MM.1S (cell line): ENCODE measurements around the gene THG1L.
"Not testable (repeated sequence)": the region's sequence is repeated elsewhere in the genome, so short reads cannot be mapped to it uniquely, and the experiment has no call there.

Source experiments
- DNase-seq: peaks from one replicate; pipeline ENCODE4 v3.0.0-alpha.2; 2015
- H2AFZ ChIP-seq: fragments of 300-600 bp; sonication (generic); 2 replicates; pipeline ENCODE4 v1.6.0; 2016; ENCODE audit warnings: antibody characterized with exemption, low read length
- H3F3A ChIP-seq: fragments of 300-600 bp; sonication (generic); 2 replicates; pipeline ENCODE4 v1.6.1; 2016; ENCODE audit warnings: mild to moderate bottlenecking, antibody characterized with exemption, low read length, moderate library complexity, mixed read lengths; ENCODE audit not compliant: insufficient read depth
- H3K27ac ChIP-seq: fragments of 300-600 bp; sonication (generic); 2 replicates; pipeline ENCODE4 v1.5.1; 2016; ENCODE audit warnings: mild to moderate bottlenecking, low read length
- H3K27me3 ChIP-seq: fragments of 300-600 bp; sonication (generic); replicated peaks from 2 replicates; pipeline ENCODE4 v1.6.0; 2016; ENCODE audit warnings: low read length; ENCODE audit not compliant: insufficient read depth
- H3K36me3 ChIP-seq: fragments of 300-600 bp; sonication (generic); replicated peaks from 2 replicates; pipeline ENCODE4 v1.6.1; 2016; ENCODE audit warnings: mild to moderate bottlenecking, low read length, mixed read lengths; ENCODE audit not compliant: insufficient read depth
- H3K4me1 ChIP-seq: fragments of 300-600 bp; sonication (generic); 2 replicates; pipeline ENCODE4 v1.6.1; 2016; ENCODE audit warnings: low read length, mixed read lengths
- H3K4me2 ChIP-seq: fragments of 300-600 bp; sonication (generic); 2 replicates; pipeline ENCODE4 v1.6.0; 2016; ENCODE audit warnings: low read depth, low read length
- H3K4me3 ChIP-seq: fragments of 300-600 bp; sonication (generic); 2 replicates; pipeline ENCODE4 v1.5.1; 2016; ENCODE audit warnings: low read length, mixed read lengths
- H3K79me2 ChIP-seq: fragments of 300-600 bp; sonication (generic); 2 replicates; pipeline ENCODE4 v1.6.1; 2016; ENCODE audit warnings: mixed run types, low read length, mixed read lengths
- H3K9ac ChIP-seq: fragments of 300-600 bp; sonication (generic); 2 replicates; pipeline ENCODE4 v1.6.1; 2016; ENCODE audit warnings: low read length, mixed read lengths
- H3K9me2 ChIP-seq: fragments of 300-600 bp; sonication (generic); replicated peaks from 2 replicates; pipeline ENCODE4 v1.6.1; 2016; ENCODE audit warnings: mild to moderate bottlenecking, low read length, mixed read lengths; ENCODE audit not compliant: insufficient read depth
- H3K9me3 ChIP-seq: fragments of 300-600 bp; sonication (generic); replicated peaks from 2 replicates; pipeline ENCODE4 v1.6.1; 2016; ENCODE audit warnings: mild to moderate bottlenecking, low read length, mixed read lengths; ENCODE audit not compliant: insufficient read depth
- H4K20me1 ChIP-seq: fragments of 300-600 bp; sonication (generic); 2 replicates; pipeline ENCODE4 v1.6.1; 2016; ENCODE audit warnings: mild to moderate bottlenecking, low read length, moderate library complexity, mixed read lengths; ENCODE audit not compliant: insufficient read depth
- EZH2 ChIP-seq: fragments of 300-600 bp; sonication (generic); optimal IDR thresholded peaks from 2 replicates; pipeline ENCODE3; 2017; ENCODE audit warnings: low read depth, mild to moderate bottlenecking, antibody characterized with exemption, low read length, mixed read lengths
- EZH2phosphoT487 ChIP-seq: fragments of 300-600 bp; sonication (generic); IDR thresholded peaks from 2 replicates; pipeline ENCODE4 v1.6.1; 2018; ENCODE audit warnings: antibody characterized with exemption, low read length
- TF ChIP-seq, protein P1 (sequence below): fragments of 300-600 bp; sonication (generic); IDR thresholded peaks from 2 replicates; pipeline ENCODE4 v1.5.1; 2016; ENCODE audit warnings: antibody characterized with exemption, low read length, mixed read lengths

THG1L gene

GRCh38 chr5:157714596-157714864 is 16.7 kb upstream of the THG1L start:
- H3K4me3 ChIP-seq, result no peak overlapping the region
- H3K4me1 ChIP-seq, result no peaks in the 10 kb centered on the region
- H3K36me3 ChIP-seq, result no peaks in the 10 kb centered on the region
- TF ChIP-seq EZH2 (no peak), EZH2phosphoT487 (no peak)
- TF ChIP-seq, protein P1, sequence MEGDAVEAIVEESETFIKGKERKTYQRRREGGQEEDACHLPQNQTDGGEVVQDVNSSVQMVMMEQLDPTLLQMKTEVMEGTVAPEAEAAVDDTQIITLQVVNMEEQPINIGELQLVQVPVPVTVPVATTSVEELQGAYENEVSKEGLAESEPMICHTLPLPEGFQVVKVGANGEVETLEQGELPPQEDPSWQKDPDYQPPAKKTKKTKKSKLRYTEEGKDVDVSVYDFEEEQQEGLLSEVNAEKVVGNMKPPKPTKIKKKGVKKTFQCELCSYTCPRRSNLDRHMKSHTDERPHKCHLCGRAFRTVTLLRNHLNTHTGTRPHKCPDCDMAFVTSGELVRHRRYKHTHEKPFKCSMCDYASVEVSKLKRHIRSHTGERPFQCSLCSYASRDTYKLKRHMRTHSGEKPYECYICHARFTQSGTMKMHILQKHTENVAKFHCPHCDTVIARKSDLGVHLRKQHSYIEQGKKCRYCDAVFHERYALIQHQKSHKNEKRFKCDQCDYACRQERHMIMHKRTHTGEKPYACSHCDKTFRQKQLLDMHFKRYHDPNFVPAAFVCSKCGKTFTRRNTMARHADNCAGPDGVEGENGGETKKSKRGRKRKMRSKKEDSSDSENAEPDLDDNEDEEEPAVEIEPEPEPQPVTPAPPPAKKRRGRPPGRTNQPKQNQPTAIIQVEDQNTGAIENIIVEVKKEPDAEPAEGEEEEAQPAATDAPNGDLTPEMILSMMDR, result no peak
- no peak overlapping the region for H3K4me2 ChIP-seq
- no peak for DNase-seq
- no peaks in the 10 kb centered on the region for H3K79me2 ChIP-seq
- H3K9me3 ChIP-seq, result no peaks in the 10 kb centered on the region
- H3K27ac ChIP-seq, result no peak overlapping the region
- no peak overlapping the region for H3K9ac ChIP-seq
- no peaks in the 10 kb centered on the region for H3K9me2 ChIP-seq
- H3F3A ChIP-seq, result no peaks in the 10 kb centered on the region
- H4K20me1 ChIP-seq, result no peaks in the 10 kb centered on the region
- no peak overlapping the region for H2AFZ ChIP-seq
- H3K27me3 ChIP-seq, result no peaks in the 10 kb centered on the region

DNA sequence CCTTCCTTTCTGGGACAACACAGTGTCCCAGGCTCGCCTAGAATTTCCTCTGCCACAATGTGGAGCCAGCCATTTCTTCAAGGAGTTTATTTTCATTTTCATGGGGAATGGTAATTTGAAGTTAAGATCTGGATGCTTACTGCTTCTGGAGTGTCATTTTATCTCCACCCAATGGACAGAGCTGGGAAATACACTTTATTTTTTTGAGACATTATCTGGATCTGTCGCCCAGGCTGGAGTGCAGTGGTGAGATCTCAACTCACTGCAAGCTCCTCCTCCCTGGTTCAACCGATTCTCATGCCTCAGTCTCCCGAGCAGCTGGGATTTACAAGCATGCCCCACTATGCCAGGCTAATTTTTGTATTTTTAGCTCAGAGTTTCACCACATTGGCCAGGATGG is 12.7 kb upstream of the THG1L start:
- TF ChIP-seq EZH2, result no peak
- TF ChIP-seq, protein P1, result peak; percentile 59
- Histone ChIP-seq H4K20me1 (no peaks in the 10 kb centered on the region), H3K9me2 (no peaks in the 10 kb centered on the region), H3K27me3 (no peaks in the 10 kb centered on the region), H3K79me2 (no peaks in the 10 kb centered on the region), H3K36me3 (no peaks in the 10 kb centered on the region), H3K4me3 (no peak overlapping the region), H2AFZ (no peak overlapping the region), H3K27ac (no peak overlapping the region), H3K4me1 (no peaks in the 10 kb centered on the region), H3K4me2 (no peak overlapping the region), H3K9me3 (no peaks in the 10 kb centered on the region), H3F3A (no peaks in the 10 kb centered on the region), H3K9ac (no peak overlapping the region)
- peak; percentile 39 for DNase-seq

DNA sequence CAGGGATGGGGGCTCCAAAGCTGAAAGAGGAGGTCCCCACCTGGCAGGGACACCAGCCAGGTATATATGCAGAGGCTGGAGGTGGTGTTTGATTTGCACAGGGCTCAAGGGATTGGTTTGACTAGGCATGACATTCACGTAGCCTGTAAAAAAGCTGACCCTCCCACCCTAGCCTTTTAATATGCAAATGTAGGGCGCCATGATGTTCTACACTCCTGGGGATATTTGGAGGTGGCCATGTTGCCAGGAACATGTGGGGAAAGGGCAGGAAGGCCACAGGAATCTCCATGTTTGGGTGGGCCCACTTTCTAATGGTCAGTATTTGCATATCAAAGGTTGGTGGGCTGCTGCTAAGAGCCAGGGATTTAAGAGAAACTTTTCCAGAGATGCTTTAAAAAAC is 12.0 kb upstream of the THG1L start:
- Histone ChIP-seq H3K4me3 (no peak overlapping the region), H3K36me3 (no peaks in the 10 kb centered on the region), H3K27me3 (no peaks in the 10 kb centered on the region), H3K9me2 (no peaks in the 10 kb centered on the region), H3F3A (no peaks in the 10 kb centered on the region), H3K4me1 (no peaks in the 10 kb centered on the region), H2AFZ (no peak overlapping the region), H3K9me3 (no peaks in the 10 kb centered on the region), H4K20me1 (no peaks in the 10 kb centered on the region), H3K27ac (no peak overlapping the region), H3K4me2 (no peak overlapping the region), H3K79me2 (no peaks in the 10 kb centered on the region), H3K9ac (no peak overlapping the region)
- no peak for DNase-seq
- TF ChIP-seq EZH2 (no peak), EZH2phosphoT487 (no peak)
- TF ChIP-seq, protein P1, result no peak

DNA sequence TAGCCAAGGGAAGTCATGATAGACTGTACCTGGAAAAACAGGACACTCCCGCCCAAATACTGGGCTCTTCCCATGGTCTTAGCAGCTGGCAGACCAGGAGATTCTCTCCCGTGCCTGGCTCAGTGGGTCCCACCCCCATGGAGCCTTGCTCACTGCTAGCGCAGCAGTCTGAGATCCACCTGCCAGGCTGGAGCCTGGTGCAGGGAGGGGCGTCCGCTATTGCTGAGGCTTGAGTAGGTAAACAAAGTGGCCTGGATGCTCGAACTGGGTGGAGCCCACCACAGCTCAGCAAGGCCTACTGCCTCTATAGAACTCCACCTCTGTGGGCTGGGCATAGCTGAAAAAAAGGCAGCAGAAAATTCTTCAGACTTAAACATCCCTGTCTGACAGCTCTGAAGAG is 10.1 kb upstream of the THG1L start:
- no peaks in the 10 kb centered on the region for H3K4me1 ChIP-seq
- no peak for TF ChIP-seq EZH2
- TF ChIP-seq, protein P1, result no peak
- TF ChIP-seq EZH2phosphoT487, result no peak
- no peaks in the 10 kb centered on the region for H3K36me3 ChIP-seq
- no peak for DNase-seq
- H3K9me3 ChIP-seq, result no peaks in the 10 kb centered on the region
- no peaks in the 10 kb centered on the region for H3K79me2 ChIP-seq
- H3K4me2 ChIP-seq, result no peak overlapping the region
- H3K9ac ChIP-seq, result no peak overlapping the region
- no peak overlapping the region for H3K27ac ChIP-seq
- H2AFZ ChIP-seq, result no peak overlapping the region
- H4K20me1 ChIP-seq, result no peaks in the 10 kb centered on the region
- H3K27me3 ChIP-seq, result no peaks in the 10 kb centered on the region
- no peak overlapping the region for H3K4me3 ChIP-seq
- no peaks in the 10 kb centered on the region for H3K9me2 ChIP-seq
- H3F3A ChIP-seq, result no peaks in the 10 kb centered on the region

DNA sequence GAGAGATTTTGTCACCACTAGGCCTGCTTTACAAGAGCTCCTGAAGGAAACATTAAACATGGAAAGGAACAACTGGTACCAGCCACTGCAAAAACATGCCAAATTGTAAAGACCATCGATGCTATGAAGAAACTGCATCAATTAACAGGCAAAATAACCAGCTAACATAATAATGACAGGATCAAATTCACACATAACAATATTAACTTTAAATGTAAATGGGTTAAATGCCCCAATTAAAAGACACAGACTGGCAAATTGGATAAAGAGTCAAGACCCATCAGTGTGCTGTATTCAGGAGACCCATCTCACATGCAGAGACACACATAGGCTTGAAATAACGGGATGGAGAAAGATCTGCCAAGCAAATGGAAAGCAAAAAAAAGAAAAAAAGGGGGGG is 8.3 kb upstream of the THG1L start:
- H3K36me3 ChIP-seq, H3K9me2 ChIP-seq, H3K4me1 ChIP-seq, H3F3A ChIP-seq, DNase-seq, H3K9ac ChIP-seq, H3K4me2 ChIP-seq, H3K79me2 ChIP-seq, H4K20me1 ChIP-seq, H3K27ac ChIP-seq, H2AFZ ChIP-seq, H3K9me3 ChIP-seq, H3K27me3 ChIP-seq, H3K4me3 ChIP-seq: not testable (repeated sequence)
